GM19240 (cell line): Measurements from ENCODE around the gene TGOLN2.
"Not testable (repeated sequence)": the region's sequence is repeated elsewhere in the genome, so short reads cannot be mapped to it uniquely, and the experiment has no call there.

ENCODE experiments used
- DNase-seq: peaks from one replicate; pipeline ENCODE4 v3.0.0; 2011; ENCODE audit warnings: low spot score; ENCODE audit not compliant: insufficient read length

Gene TGOLN2

GRCh38 chr2:85327822-85328617 lies at the start of gene TGOLN2:
TGOLN2 (minus strand) TSS chr2:85327989; CDS start chr2:85327962, 27 bp downstream.
- DNase-seq: peak; percentile 93

GRCh38 chr2:85377083-85377482 lies 49.3 kb upstream of the TGOLN2 start:
- DNase-seq: no peak

GRCh38 chr2:85376291-85377065 lies 48.7 kb upstream of the TGOLN2 start:
- DNase-seq: no peak

GRCh38 chr2:85371045-85371444 lies 43.3 kb upstream of the TGOLN2 start:
- DNase-seq: no peak

- DNase-seq: no peak
These were observed 41.7 kb upstream of the TGOLN2 start for GRCh38 chr2:85369500-85369899.

GRCh38 chr2:85368921-85369320 lies 41.1 kb upstream of the TGOLN2 start:
- DNase-seq: no peak

- DNase-seq: no peak
These were observed 39.4 kb upstream of the TGOLN2 start for GRCh38 chr2:85367180-85367579.

GRCh38 chr2:85362653-85363387 lies 35.0 kb upstream of the TGOLN2 start:
- not testable (repeated sequence) for DNase-seq

GRCh38 chr2:85357736-85358135 lies 29.9 kb upstream of the TGOLN2 start:
- no peak for DNase-seq

GRCh38 chr2:85356186-85356585 lies 28.4 kb upstream of the TGOLN2 start:
- DNase-seq: no peak

GRCh38 chr2:85355521-85355920 lies 27.7 kb upstream of the TGOLN2 start:
- DNase-seq: no peak

- no peak for DNase-seq
These were observed 27.3 kb upstream of the TGOLN2 start for GRCh38 chr2:85355073-85355410.

GRCh38 chr2:85354286-85355072 lies 26.7 kb upstream of the TGOLN2 start, which contains the start of the genes ELMOD3 and RETSAT:
ELMOD3 (plus strand) TSS chr2:85354769; CDS start chr2:85357199, 2,430 bp downstream.
RETSAT (minus strand) TSS chr2:85354528; CDS start chr2:85354507, 21 bp downstream.
- peak; percentile 99 for DNase-seq

GRCh38 chr2:85353876-85354285 lies 26.1 kb upstream of the TGOLN2 start:
- no peak for DNase-seq

GRCh38 chr2:85347599-85347998 lies 19.8 kb upstream of the TGOLN2 start:
- no peak for DNase-seq

GRCh38 chr2:85344356-85344954 lies 16.7 kb upstream of the TGOLN2 start:
- no peak for DNase-seq

- DNase-seq: not testable (repeated sequence)
These were observed 15.6 kb upstream of the TGOLN2 start for GRCh38 chr2:85343207-85343895.

GRCh38 chr2:85342156-85342555 lies 14.4 kb upstream of the TGOLN2 start:
- DNase-seq: no peak

GRCh38 chr2:85341269-85342029 lies 13.7 kb upstream of the TGOLN2 start:
- no peak for DNase-seq
